Mammary epithelial cell (primary cell): Measurements from ENCODE around the gene FAM107B.

Experiments
- EZH2 ChIP-seq: IDR thresholded peaks from 2 replicates; pipeline ENCODE4 v1.6.1; 2012; ENCODE audit warnings: low read length, inconsistent platforms, borderline replicate concordance
- TF ChIP-seq, protein P1 (sequence below), 2 donors: IDR thresholded peaks in 1 of 2; conservative IDR thresholded peaks in 1 of 2; 2 replicates each; pipeline ENCODE4 v1.5.1; 2011 to 2012; ENCODE audit warnings: inconsistent platforms in 2 of 2, low read length in 2 of 2, mild to moderate bottlenecking in 2 of 2, control low read depth in 1 of 2, low read depth in 1 of 2; ENCODE audit not compliant: insufficient read depth in 1 of 2; ENCODE audit errors: extremely low read depth in 1 of 2

DNA sequence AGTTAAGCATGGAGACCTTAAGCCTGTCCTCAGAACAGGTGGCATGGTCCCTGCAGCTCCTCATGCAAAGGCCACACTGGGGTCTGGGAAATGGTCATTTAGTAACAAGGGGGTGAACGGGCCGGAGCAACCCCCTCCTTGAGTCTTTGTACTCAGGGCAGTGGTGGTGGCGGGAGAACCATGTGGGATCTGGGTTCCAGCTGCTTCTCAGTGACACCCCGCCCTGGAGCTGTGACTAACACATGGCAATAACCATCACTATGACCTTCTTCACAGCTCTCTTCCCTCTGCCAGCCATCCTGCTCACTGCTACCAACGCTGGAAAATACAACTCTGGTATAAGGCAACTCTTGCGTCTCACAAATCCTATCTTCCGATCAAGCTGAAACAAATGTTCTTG, 240.5 kb downstream of the FAM107B start:
- TF ChIP-seq, protein P1, sequence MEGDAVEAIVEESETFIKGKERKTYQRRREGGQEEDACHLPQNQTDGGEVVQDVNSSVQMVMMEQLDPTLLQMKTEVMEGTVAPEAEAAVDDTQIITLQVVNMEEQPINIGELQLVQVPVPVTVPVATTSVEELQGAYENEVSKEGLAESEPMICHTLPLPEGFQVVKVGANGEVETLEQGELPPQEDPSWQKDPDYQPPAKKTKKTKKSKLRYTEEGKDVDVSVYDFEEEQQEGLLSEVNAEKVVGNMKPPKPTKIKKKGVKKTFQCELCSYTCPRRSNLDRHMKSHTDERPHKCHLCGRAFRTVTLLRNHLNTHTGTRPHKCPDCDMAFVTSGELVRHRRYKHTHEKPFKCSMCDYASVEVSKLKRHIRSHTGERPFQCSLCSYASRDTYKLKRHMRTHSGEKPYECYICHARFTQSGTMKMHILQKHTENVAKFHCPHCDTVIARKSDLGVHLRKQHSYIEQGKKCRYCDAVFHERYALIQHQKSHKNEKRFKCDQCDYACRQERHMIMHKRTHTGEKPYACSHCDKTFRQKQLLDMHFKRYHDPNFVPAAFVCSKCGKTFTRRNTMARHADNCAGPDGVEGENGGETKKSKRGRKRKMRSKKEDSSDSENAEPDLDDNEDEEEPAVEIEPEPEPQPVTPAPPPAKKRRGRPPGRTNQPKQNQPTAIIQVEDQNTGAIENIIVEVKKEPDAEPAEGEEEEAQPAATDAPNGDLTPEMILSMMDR (conservative IDR thresholded peaks at IDR 0.05 in 1 of 2, IDR thresholded peaks at IDR 0.05 in 1 of 2; ENCODE audit: extremely low read depth in 1 of 2, insufficient read depth in 1 of 2, low read depth in 1 of 2, low read length in 2 of 2), result no peak
- no peak for TF ChIP-seq EZH2
